Natural killer cell treated with Interleukin-12 subunit alpha and Interleukin-12 subunit beta and Interleukin-15 and Interleukin-18, amount 100 ng/mL, for 72 hours (primary cell): ENCODE measurements around the gene ARID3C. TPM values are rescaled to one million over a fixed set of nuclear protein-coding genes. Genes with fewer than 3 reads are reported as not detected.
A peak's percentile ranks its signal among the peaks of the same experiment; 100 is the strongest.

Source experiments
- ATAC-seq, 2 donors: fragments of 150-1000 bp; cut with Tn5 transposase in 1 of 2; sonication (Bioruptor Pico), chemical (Tn5 transposase) in 1 of 2; 2 replicates each; pipeline ENCODE4 v1.10.0; 2021
- DNase-seq: peaks from one replicate; pipeline ENCODE4 v3.0.0; 2022; ENCODE audit warnings: low spot score
- H3K27ac Mint-ChIP-seq, 2 donors: 1 replicate in 1 of 2; 2 replicates in 1 of 2; pipeline ENCODE4 v1.8.0; 2022; ENCODE audit warnings: mixed read lengths in 2 of 2, mild to moderate bottlenecking in 1 of 2, moderate library complexity in 1 of 2
- H3K27me3 Mint-ChIP-seq, 2 donors: 1 replicate in 1 of 2; 2 replicates in 1 of 2; pipeline ENCODE4 v1.8.0; 2022; ENCODE audit warnings: mixed read lengths in 2 of 2
- H3K36me3 Mint-ChIP-seq: one replicate; pipeline ENCODE4 v1.8.0; 2022; ENCODE audit warnings: mixed read lengths
- H3K4me1 Mint-ChIP-seq, 2 donors: 1 replicate in 1 of 2; 2 replicates in 1 of 2; pipeline ENCODE4 v1.8.0; 2022; ENCODE audit warnings: low read depth in 2 of 2, mixed read lengths in 2 of 2, mild to moderate bottlenecking in 1 of 2
- H3K4me3 Mint-ChIP-seq: one replicate; pipeline ENCODE4 v1.8.0; 2022; ENCODE audit warnings: mixed read lengths
- H3K9me3 Mint-ChIP-seq: 2 replicates; pipeline ENCODE4 v1.8.0; 2022; ENCODE audit warnings: mixed read lengths
- total RNA-seq, 2 donors: library from RNA; stranded (reverse); gene quantifications; one replicate each; pipeline ENCODE4 v1.2.3, GENCODE V29; 2022

Gene ARID3C
- total RNA-seq, 2 donors from 2014 or later, result 0.31 TPM; not detected in 1

DNA sequence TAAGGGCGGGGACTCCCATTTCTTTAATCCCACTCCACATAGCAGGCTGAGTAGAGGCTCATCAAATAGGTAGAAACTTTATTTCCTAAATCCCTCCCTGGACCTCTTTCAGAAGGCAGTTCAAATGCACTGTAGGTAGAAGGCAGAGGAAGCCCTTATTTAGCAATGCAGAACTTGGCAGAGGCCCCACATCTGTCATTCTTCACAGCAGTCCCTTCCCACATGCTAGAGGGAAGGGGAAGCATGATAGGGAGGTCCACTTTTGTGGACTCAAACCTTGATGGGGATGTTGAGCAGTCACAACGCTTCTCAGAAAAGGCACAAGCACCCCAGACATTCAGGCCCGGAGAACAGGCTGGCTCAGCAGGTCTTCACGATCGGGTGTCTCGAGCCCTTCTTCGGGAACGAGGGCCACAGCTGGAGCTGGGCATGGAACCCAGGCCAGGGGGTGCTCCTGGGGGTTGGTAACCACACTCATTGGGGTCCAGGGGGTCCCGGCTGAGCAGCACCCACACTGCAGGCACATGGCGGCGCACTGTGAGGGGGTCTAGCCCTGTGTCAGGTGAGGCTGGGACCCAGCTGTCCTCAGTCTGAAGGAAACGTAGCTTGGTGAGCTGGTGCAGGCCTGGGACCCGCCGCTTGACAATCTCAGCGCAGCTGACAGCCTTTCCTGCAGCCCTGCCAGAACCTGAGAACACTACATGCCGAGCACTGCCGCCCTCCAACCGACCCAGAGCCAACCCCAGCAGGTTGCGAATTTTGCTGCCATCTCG is 18.2 kb downstream of the ARID3C start:
- Mint-ChIP-seq H3K4me1 (peaks cover 19% of the 10 kb centered on the region in 2 donors), H3K36me3 (no peaks in the 10 kb centered on the region), H3K4me3 (peak overlapping the region; percentile 95), H3K27me3 (no peaks in the 10 kb centered on the region), H3K27ac (peak overlapping the region in 1 of 2 donors; percentile 95), H3K9me3 (no peaks in the 10 kb centered on the region)
- no peak for ATAC-seq
- DNase-seq, result no peak

GRCh38 chr9:34607331-34607730 is 21.5 kb downstream of the ARID3C start:
- no peaks in the 10 kb centered on the region for H3K36me3 Mint-ChIP-seq
- H3K4me3 Mint-ChIP-seq, result no peak overlapping the region
- H3K9me3 Mint-ChIP-seq, result no peaks in the 10 kb centered on the region
- H3K27ac Mint-ChIP-seq, result no peak overlapping the region
- no peak for ATAC-seq
- no peak for DNase-seq
- peaks cover 0 to 2% of the 10 kb centered on the region in 2 donors for H3K27me3 Mint-ChIP-seq
- peaks cover 8 to 11% of the 10 kb centered on the region in 2 donors for H3K4me1 Mint-ChIP-seq

GRCh38 chr9:34606905-34607304 is 22.0 kb downstream of the ARID3C start:
- H3K4me1 Mint-ChIP-seq, result peaks cover 6 to 9% of the 10 kb centered on the region in 2 donors
- no peak for DNase-seq
- no peak overlapping the region for H3K4me3 Mint-ChIP-seq
- no peaks in the 10 kb centered on the region for H3K36me3 Mint-ChIP-seq
- peaks cover 0 to 2% of the 10 kb centered on the region in 2 donors for H3K27me3 Mint-ChIP-seq
- ATAC-seq, result no peak
- H3K27ac Mint-ChIP-seq, result no peak overlapping the region
- no peaks in the 10 kb centered on the region for H3K9me3 Mint-ChIP-seq

DNA sequence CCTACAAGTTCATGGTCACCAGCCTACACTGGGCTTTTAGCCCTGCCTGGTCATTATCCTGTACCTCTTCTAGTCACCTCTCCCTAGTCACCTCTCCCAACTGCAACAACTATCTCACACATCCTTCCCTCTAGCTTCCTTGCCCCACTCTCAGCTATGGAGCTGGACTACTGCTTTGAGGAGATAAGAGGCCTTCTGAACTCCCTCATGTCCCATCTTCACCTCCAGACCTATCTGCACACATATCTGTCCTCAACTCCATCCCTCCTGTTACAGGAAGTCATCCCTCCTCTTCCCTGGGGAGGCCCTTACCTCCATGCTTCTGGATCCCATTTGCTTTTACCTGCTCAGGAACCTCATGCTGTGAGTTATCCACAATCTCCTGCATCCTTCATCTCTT is 22.7 kb downstream of the ARID3C start:
- DNase-seq (no peak), ATAC-seq (no peak)
- no peak overlapping the region for H3K27ac Mint-ChIP-seq
- H3K4me3 Mint-ChIP-seq, result no peak overlapping the region
- H3K36me3 Mint-ChIP-seq, result no peaks in the 10 kb centered on the region
- H3K27me3 Mint-ChIP-seq, result peaks cover 0 to 6% of the 10 kb centered on the region in 2 donors
- peaks cover under 1 to 4% of the 10 kb centered on the region in 2 donors for H3K4me1 Mint-ChIP-seq
- H3K9me3 Mint-ChIP-seq, result no peaks in the 10 kb centered on the region

- no peak overlapping the region for H3K4me3 Mint-ChIP-seq
- H3K9me3 Mint-ChIP-seq, result no peaks in the 10 kb centered on the region
- DNase-seq (peak; percentile 80), ATAC-seq (peak; percentile 76 to 80)
- H3K36me3 Mint-ChIP-seq, result no peaks in the 10 kb centered on the region
- no peak overlapping the region for H3K27ac Mint-ChIP-seq
- H3K27me3 Mint-ChIP-seq, result peaks cover 0 to 9% of the 10 kb centered on the region in 2 donors
- H3K4me1 Mint-ChIP-seq, result peaks cover 0 to 2% of the 10 kb centered on the region in 2 donors
Measured at GRCh38 chr9:34603610-34604231, 25.1 kb downstream of the ARID3C start.

- Mint-ChIP-seq H3K4me1 (peaks cover 0 to 2% of the 10 kb centered on the region in 2 donors), H3K36me3 (no peaks in the 10 kb centered on the region), H3K9me3 (no peaks in the 10 kb centered on the region), H3K4me3 (no peak overlapping the region), H3K27ac (no peak overlapping the region), H3K27me3 (peaks cover 8 to 9% of the 10 kb centered on the region in 2 donors)
- DNase-seq (no peak), ATAC-seq (no peak)
Measured at GRCh38 chr9:34601937-34602573, 26.8 kb downstream of the ARID3C start.

- no peak overlapping the region for H3K4me3 Mint-ChIP-seq
- ATAC-seq (no peak), DNase-seq (no peak)
- peaks cover 15 to 16% of the 10 kb centered on the region in 2 donors for H3K27me3 Mint-ChIP-seq
- no peaks in the 10 kb centered on the region for H3K36me3 Mint-ChIP-seq
- H3K27ac Mint-ChIP-seq, result no peak overlapping the region
- peaks cover 0 to 2% of the 10 kb centered on the region in 2 donors for H3K4me1 Mint-ChIP-seq
- no peaks in the 10 kb centered on the region for H3K9me3 Mint-ChIP-seq
Measured at GRCh38 chr9:34600908-34601307, 28.0 kb downstream of the ARID3C start.

- Mint-ChIP-seq H3K27me3 (peaks cover 17 to 20% of the 10 kb centered on the region in 2 donors), H3K4me1 (peaks cover 0 to 2% of the 10 kb centered on the region in 2 donors), H3K27ac (no peak overlapping the region), H3K4me3 (no peak overlapping the region), H3K9me3 (no peaks in the 10 kb centered on the region), H3K36me3 (no peaks in the 10 kb centered on the region)
- DNase-seq (no peak), ATAC-seq (no peak)
Measured at GRCh38 chr9:34599546-34599945, 29.3 kb downstream of the ARID3C start.

DNA sequence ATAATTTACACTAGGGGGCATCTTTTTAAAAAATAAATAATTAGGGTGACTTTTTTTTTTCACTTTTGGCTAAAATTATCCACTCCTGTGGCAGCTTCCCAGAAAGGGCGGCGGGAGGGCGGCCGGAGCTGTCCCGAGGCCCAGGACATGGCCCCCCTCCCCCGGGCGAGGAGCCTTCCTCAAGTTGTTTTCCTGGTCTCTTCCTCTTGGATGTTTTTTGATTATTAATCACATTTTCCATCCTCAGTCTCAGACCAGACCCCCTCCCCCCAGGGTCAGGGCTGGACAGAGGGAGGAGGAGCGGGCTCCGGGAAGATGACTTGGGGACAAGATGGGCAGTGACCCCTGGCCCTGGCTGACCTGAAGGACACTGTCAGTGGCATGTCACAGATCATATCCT is 34.7 kb downstream of the ARID3C start:
- Mint-ChIP-seq H3K4me3 (no peak overlapping the region), H3K4me1 (peaks cover 11 to 24% of the 10 kb centered on the region in 2 donors), H3K27ac (no peak overlapping the region), H3K27me3 (peaks cover 35 to 48% of the 10 kb centered on the region in 2 donors), H3K9me3 (no peaks in the 10 kb centered on the region), H3K36me3 (no peaks in the 10 kb centered on the region)
- DNase-seq, result no peak
- no peak for ATAC-seq

- ATAC-seq, result no peak
- peaks cover 44 to 59% of the 10 kb centered on the region in 2 donors for H3K27me3 Mint-ChIP-seq
- no peaks in the 10 kb centered on the region for H3K9me3 Mint-ChIP-seq
- H3K36me3 Mint-ChIP-seq, result no peaks in the 10 kb centered on the region
- no peak for DNase-seq
- peak overlapping the region; percentile 18 for H3K4me3 Mint-ChIP-seq
- H3K27ac Mint-ChIP-seq, result no peak overlapping the region
- H3K4me1 Mint-ChIP-seq, result peaks cover 18 to 32% of the 10 kb centered on the region in 2 donors
Measured at GRCh38 chr9:34592895-34593601, 35.8 kb downstream of the ARID3C start.

GRCh38 chr9:34591917-34592866 is 36.7 kb downstream of the ARID3C start:
- H3K27ac Mint-ChIP-seq, result no peak overlapping the region
- no peaks in the 10 kb centered on the region for H3K36me3 Mint-ChIP-seq
- peaks cover 51 to 60% of the 10 kb centered on the region in 2 donors for H3K27me3 Mint-ChIP-seq
- ATAC-seq (no peak), DNase-seq (no peak)
- H3K9me3 Mint-ChIP-seq, result no peaks in the 10 kb centered on the region
- H3K4me1 Mint-ChIP-seq, result peaks cover 18 to 32% of the 10 kb centered on the region in 2 donors
- peak overlapping the region; percentile 60 for H3K4me3 Mint-ChIP-seq

DNA sequence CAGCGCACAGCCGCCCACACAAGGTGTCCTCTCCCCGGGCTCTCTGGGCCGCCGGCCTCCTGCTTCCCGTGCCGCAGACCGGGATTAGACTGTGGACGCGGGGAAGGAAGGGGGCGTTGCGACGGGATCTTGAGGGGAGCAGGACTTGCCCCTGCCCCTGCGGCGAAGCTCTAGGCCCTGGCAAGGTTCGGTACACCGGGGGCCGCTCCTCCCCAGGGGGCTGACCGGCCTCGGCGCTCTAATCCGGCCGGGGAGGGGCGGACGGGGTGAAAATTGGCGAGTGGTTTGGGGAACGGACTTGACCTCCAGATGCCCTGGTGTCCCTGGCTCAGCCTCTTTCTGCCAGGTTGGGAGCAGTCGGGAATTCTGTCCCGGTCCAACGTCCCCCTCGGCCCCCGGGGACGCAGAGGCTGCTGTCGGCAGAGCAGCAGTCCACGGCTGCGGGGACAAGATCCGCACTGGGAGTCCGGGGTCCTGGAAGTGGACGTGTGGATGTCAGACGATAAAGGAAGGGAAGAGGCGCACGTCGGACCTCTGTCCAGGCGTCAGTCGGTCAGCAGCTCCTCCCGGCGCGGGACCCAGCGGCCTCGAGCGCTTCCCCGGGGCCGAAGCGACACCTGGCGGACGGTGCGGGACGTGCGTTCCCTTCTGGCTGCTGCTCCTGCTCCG is 37.5 kb downstream of the ARID3C start:
- ATAC-seq (peak; percentile 81 to 87), DNase-seq (peak; percentile 84)
- H3K27ac Mint-ChIP-seq, result no peak overlapping the region
- H3K4me3 Mint-ChIP-seq, result peak overlapping the region; percentile 63
- H3K4me1 Mint-ChIP-seq, result peaks cover 18 to 32% of the 10 kb centered on the region in 2 donors
- H3K27me3 Mint-ChIP-seq, result peaks cover 56 to 59% of the 10 kb centered on the region in 2 donors
- H3K9me3 Mint-ChIP-seq, result no peaks in the 10 kb centered on the region
- no peaks in the 10 kb centered on the region for H3K36me3 Mint-ChIP-seq
